ENCODE results near the gene NINJ1.

GRCh38 chr9:93128715-93129224, 5.3 kb downstream of the NINJ1 start:
- TF ChIP-seq CTCF (IDR thresholded peaks at IDR 0.05): no peak
- no peak for TF ChIP-seq ZFX (IDR thresholded peaks at IDR 0.05; ENCODE audit: borderline replicate concordance)

All from 22Rv1 (cell line).